GM10248 (cell line): ENCODE data around the gene ING3.
A peak's percentile ranks its signal among the peaks of the same experiment; 100 is the strongest.

Experiments used
- CTCF ChIA-PET: fragments of 300-600 bp; sonication (Branson Sonifier 250); formaldehyde crosslinking; extraction: SDS; loops from one replicate; lab custom pipeline; 2021; ENCODE audit warnings: antibody characterized with exemption; lab: Yijun Ruan, JAX
- POLR2A ChIA-PET: fragments of 350-650 bp; sonication (Branson Sonifier 250); formaldehyde crosslinking; extraction: SDS; loops from one replicate; lab custom pipeline; 2020; ENCODE audit warnings: antibody characterized with exemption; lab: Yijun Ruan, JAX
- DNase-seq: peaks from one replicate; pipeline ENCODE4 v3.0.0; 2012; ENCODE audit errors: extremely low spot score
- CTCF ChIP-seq: IDR thresholded peaks from 2 replicates; pipeline ENCODE4 v1.5.1; 2012; ENCODE audit warnings: mild to moderate bottlenecking, low read depth; ENCODE audit errors: extremely low read depth, missing control alignments, control extremely low read depth

Gene ING3

GRCh38 chr7:120955577-120956149 is 5.1 kb downstream of the ING3 start:
- TF ChIP-seq CTCF = no peak
- peak; percentile 12 for DNase-seq

DNA sequence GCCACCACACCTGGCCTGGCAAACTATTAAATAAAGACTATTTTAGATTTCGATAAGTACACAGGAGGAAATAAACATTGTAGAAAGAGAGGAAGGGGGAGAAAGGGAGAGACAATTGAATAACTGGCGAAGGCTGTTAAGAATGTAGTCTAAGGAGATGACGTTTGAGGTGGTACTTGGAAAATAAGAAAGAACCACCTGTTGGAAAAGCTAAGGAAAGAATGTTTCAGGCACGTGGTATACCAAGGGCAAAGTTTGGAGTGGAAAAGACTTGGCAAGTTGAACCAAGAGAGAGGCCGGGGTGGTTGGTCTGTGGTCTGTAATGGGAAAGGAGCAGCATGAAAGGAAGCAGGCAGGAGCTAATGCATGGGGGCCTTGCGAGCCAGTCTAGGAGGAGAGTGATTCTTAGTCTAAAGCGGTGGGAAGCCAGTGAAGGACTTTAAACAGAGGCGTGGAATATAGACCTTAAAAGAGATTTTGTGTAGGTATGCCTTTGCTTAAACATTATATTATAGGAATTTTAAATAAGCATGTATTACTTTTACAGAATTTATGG is 9.4 kb downstream of the ING3 start:
- CTCF ChIA-PET = no interaction called here
- POLR2A ChIA-PET = no interaction called here
- no peak for TF ChIP-seq CTCF
- no peak for DNase-seq

More at GRCh38 chr7:120955577-120956149, 5.1 kb downstream of the ING3 start:
- ChIA-PET POLR2A (no interaction called here), CTCF (interaction anchor here (1.2 to 2.3 kb wide), 4 partner anchors 22 to 164 kb away, joined by 3 to 5 read pairs (median 3); no protein-coding TSS in a partner anchor)

GRCh38 chr7:120960714-120961113 is 10.1 kb downstream of the ING3 start:
- no peak for TF ChIP-seq CTCF
- ChIA-PET POLR2A (no interaction called here), CTCF (interaction anchor here (1.9 to 2.2 kb wide), 2 partner anchors 10 to 154 kb away, joined by 6 read pairs; partner anchors contain the start of gene ING3)
- no peak for DNase-seq

DNA sequence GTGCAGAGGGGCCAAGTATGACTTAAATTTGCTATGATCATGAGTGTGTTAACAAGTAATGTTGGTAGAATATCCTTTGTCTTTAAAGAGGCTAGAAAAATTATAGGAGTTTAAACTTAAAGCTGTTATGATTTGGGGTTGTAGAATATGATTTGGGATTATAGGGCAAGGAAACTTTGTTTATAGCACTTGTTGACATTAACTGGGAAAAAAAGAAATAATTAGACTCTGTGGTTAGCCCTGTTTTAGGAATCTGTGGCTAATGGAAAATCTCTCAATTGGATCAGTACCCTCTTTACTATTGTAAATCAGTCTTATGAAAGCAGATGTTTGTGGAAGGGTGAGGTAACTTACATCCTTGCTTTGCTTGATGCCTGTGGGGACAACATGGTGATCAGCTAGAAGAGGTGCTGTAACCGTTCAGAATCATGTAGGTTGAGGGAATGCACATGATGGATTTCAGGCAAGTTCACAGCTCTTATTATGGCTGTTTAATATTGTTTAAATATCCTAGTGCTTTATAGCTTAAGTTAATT is 11.1 kb downstream of the ING3 start:
- DNase-seq = no peak
- no peak for TF ChIP-seq CTCF
- ChIA-PET CTCF (interaction anchor here (0.9 to 2.2 kb wide), 7 partner anchors 8 to 155 kb away, joined by 3 to 9 read pairs (median 4); partner anchors contain the start of genes CPED1 and ING3), POLR2A (no interaction called here)

DNA sequence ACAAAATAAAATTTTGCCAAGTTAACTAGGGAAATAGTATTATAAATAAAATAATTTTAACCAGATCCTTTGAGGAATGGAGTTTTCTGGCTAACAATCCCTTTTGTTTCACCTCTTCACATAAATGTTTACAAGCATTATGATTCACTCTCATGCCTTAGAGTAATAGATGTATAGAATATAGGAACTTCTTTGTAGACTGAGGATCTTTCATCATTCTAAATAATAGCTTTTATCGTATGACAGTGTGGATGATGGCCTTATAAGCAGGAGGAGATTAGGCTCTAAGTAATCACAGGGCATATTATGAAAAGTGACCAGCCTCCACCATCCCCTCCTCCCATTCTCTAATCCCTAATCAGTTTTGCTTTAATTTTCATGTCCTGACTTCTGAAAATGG is 13.5 kb downstream of the ING3 start:
- TF ChIP-seq CTCF = no peak
- no peak for DNase-seq
- ChIA-PET POLR2A (no interaction called here), CTCF (interaction anchor here (1.0 to 1.4 kb wide), 2 partner anchors 11 to 158 kb away, joined by 4 to 5 read pairs; no protein-coding TSS in a partner anchor)

- ChIA-PET POLR2A (no interaction called here), CTCF (interaction anchor here (1.9 kb wide), 1 partner anchor 10 kb away, joined by 4 read pairs; no protein-coding TSS in a partner anchor)
- DNase-seq = no peak
- no peak for TF ChIP-seq CTCF
Measured at GRCh38 chr7:120966961-120967360, 16.4 kb downstream of the ING3 start.
